K562 treated with DMSO at 1 percent for 12 hours (cell line): Measurements from ENCODE around the gene ATG10. TPM values are rescaled to one million over a fixed set of nuclear protein-coding genes. Genes with fewer than 3 reads are reported as not detected.

Source experiments
- total RNA-seq: library from RNA; unstranded; fragments of 300-600 nt; gene quantifications from 2 replicates; pipeline ENCODE4 v1.2.3, GENCODE V29; 2022; ENCODE audit not compliant: insufficient read depth

Gene ATG10
- 9.9 and 12.3 TPM in 2 replicates for total RNA-seq

DNA sequence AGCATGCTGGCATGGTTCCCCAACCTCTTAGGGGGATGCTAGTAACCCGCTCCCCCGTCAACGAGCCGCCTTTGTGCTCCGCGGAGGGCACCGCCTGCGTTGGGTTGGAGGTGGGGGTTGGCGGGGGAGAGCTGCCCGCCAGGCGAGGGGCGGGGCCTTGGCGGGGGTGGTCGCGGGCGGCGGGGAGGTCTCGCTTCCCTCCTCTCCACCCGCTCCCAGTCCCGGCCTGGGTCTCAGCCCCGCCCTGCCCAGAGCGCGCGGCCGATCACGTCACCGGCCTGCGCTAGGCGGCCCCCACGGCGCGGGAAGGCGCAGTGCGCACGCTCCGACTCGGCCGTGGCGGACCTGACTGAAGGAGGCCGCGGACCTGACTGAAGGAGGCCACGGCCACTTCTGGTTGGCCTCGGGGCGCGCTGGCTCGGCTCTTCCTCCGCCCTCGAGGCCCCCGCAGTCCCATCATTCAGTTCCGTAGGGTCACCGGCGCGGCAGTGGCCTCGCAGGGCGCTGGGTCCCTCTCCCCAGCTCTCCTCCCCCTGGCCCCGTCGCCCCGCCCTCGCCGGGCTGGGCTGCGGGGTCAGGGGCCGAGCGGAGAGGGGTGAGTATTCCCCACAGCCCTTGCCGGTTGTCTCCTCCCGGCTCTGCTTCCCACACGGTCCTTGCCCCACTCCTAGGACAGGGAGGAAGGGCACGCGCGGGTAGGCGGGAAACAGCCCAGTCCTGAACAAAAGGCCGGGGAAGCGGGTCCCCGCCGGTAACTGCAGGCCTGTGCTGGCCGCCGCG lies at the start of gene ATG10:
Gene ATG10, plus strand, starts transcription at position 312 of the 780 bp plus-strand sequence. CDS start 15,548 bp downstream, outside the sequence.

DNA sequence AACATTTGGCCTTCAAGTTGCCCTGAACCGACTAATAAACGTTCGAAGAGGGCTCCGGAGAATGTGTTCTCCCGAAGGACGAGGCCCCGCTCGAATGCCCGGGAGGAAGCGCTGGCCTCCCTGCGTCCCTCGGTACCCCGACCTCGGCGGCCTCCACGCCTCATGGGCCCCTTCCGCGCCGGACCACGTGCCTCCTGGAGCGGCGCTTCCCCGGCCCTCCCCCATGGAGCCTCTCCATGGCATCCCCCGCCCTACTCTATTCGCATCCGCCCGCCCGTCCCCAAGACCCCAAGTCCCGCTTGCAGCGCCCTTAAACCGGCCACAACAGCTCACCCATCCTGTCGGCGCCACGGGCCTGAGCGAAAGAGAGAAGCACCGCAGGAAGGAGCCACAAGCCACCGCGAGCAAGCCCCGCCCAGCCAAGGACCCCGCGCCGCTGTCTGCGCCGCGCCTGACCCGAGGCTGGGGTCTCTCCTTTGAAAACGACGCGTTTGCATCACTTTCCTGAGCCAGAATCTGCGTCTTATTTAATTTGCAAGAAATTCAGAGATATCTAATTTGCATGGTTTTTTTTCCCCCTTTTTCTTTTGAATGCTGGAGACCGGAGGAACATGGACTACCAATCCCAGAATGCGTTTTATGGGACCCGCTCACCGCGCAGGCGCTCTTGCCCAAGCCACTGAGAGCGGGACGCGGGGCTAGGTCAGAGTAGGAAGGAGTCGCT lies 306.3 kb downstream of the ATG10 start, which contains the start of gene RPS23:
Gene RPS23, minus strand, starts transcription at position 368 of the 724 bp plus-strand sequence. Its CDS starts 31 bp downstream, at position 337.

Other genes starting within 250 kb of the ATG10 start
- gene SSBP2, start 220.9 kb upstream of the ATG10 start, total RNA-seq: 22.7 and 46.3 TPM in 2 replicates